GM19397 (cell line): ENCODE measurements around the gene CSPG4.
"Not testable (repeated sequence)": the region's sequence is repeated elsewhere in the genome, so short reads cannot be mapped to it uniquely, and the experiment has no call there.

ENCODE experiments used
- ATAC-seq: cut with Tn5 transposase; IDR thresholded peaks from one replicate; pipeline ENCODE4 v1.9.1; 2021; ENCODE audit warnings: mild to moderate bottlenecking, moderate library complexity; ENCODE audit not compliant: unreplicated experiment

The CSPG4 gene, protein sequence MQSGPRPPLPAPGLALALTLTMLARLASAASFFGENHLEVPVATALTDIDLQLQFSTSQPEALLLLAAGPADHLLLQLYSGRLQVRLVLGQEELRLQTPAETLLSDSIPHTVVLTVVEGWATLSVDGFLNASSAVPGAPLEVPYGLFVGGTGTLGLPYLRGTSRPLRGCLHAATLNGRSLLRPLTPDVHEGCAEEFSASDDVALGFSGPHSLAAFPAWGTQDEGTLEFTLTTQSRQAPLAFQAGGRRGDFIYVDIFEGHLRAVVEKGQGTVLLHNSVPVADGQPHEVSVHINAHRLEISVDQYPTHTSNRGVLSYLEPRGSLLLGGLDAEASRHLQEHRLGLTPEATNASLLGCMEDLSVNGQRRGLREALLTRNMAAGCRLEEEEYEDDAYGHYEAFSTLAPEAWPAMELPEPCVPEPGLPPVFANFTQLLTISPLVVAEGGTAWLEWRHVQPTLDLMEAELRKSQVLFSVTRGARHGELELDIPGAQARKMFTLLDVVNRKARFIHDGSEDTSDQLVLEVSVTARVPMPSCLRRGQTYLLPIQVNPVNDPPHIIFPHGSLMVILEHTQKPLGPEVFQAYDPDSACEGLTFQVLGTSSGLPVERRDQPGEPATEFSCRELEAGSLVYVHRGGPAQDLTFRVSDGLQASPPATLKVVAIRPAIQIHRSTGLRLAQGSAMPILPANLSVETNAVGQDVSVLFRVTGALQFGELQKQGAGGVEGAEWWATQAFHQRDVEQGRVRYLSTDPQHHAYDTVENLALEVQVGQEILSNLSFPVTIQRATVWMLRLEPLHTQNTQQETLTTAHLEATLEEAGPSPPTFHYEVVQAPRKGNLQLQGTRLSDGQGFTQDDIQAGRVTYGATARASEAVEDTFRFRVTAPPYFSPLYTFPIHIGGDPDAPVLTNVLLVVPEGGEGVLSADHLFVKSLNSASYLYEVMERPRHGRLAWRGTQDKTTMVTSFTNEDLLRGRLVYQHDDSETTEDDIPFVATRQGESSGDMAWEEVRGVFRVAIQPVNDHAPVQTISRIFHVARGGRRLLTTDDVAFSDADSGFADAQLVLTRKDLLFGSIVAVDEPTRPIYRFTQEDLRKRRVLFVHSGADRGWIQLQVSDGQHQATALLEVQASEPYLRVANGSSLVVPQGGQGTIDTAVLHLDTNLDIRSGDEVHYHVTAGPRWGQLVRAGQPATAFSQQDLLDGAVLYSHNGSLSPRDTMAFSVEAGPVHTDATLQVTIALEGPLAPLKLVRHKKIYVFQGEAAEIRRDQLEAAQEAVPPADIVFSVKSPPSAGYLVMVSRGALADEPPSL (N-terminal part only)

DNA sequence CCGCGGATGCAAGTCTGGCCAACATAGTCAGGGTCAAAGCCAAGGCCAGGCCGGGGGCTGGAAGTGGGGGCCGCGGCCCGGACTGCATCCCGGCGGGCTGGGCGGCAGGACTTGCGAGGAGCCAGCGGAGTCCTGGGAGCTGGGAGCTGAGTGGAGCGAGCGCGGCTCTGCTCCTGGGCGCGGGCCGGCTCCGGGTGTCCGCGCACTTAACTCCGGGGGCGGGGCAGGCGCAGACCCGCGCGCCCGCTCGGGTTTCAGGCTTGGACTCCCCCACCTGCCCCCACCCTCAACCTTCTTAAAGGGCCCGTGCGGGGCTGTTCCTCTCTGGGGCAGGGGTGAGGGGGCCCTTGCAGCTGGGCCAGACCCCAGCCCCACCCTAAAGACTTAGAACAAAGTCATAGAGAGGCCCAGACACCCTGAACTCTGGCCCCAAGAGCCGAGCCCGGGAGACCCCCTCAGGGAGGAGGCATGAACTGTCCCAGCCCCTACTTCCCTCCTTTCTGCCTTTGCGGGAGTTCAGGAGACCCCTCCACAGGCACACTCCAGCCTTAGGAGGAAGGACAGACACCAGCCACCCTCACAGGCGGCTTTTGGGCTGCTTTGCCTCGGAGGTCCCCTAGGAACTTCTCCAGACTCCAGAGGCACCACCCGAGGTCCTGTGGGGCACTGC is at the start of gene CSPG4:
Gene CSPG4 (minus strand): TSS at position 181 of the 670 bp plus-strand sequence. CDS start 93 bp downstream, at position 88.
- ATAC-seq, result no peak

DNA sequence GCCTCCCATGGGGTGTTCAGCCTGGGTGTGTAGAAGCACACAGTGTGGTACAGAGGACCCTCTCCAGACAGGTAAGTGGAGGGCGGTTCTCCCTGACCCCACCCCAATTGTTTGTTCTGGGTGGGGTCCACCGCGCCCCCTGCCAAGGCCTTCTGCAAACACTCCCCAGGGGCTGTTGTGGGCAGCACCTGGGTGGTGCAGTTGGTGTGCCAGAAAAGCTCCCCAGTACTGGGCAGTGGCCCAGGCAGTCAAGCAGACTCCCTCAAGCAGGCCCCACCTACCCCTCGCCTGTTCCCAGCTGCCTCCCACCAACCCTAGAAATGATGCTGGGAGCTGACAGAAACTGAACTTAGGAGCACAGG is 49.7 kb upstream of the CSPG4 start:
- ATAC-seq, result not testable (repeated sequence)

DNA sequence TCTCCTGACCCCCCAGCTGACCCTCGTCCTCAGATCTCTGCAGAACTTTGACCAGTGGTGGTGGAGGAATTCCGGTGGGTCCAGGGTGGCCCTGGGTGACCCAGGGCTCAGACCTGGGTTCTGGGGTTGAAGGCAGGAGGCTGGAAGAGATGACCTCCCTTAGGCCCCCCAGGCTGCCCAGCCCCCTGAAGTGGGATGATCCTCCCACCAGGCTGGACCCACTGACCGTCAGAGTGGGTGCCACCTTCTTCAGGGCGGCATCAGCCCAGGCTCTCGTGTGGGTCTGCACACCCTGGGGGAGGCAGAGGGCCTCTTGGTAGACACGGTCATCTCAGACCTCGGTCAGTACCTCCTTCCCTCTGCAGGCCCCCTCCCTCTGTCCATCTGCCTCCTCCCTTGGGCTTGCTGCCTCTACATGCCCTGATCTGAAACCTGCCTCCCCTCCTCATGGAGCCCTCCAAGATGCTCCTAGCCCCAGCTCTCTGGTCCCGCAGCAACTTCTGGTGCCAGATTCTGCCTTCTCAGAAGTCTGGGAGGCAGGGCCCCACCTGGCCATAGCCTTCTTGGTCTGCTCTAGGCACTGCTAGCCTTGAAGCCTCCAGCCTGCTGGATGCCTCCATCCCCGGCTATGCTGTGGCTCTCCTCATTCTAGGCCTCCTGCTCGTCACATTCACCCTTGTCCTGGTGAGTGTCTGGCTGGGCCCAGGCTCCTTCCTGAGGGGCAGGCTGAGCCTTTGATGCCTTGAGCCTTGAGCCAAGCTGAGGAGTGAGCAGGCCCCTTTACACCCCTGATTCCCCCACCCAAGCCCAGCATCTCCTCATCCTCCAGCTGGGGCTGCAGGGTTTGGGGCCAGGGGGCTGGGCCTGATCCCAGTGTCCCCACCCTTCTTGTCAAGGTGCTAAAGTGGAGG is 49.1 kb upstream of the CSPG4 start:
- ATAC-seq, result no peak

DNA sequence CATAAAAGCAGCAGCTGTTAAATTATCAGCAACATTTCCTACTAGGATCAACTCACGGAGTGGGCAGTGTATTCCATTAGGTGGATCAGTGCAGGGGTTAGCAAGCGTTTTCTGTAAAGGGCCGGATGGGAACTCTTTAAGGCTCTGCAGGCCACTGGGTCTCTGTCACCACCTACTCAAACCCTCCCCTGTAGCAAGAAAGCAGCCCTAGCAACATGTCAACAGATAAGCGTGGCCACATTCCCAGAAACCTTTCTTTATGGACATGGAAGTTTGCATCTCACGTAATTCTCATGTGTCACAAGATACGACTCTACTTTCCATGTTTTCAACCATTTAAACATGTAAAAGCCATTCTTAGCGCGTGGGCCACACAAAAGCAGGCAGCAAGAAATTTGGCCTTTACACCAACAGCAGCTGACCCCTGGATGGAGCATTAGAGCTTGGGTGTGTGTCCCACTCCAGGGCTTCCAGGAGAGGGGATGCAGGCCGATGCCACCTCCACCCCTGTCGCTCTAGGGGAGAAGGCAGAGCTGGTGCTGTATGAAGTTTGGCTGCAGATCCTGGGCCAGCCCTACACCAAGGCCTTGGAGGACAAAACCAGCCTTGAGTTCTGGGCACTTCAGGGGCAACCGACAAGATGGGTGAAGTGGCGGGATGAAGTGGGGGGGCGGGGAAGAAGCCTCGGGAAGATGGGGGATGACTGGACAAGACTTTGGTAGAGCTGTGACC is 48.2 kb upstream of the CSPG4 start:
- no peak for ATAC-seq

GRCh38 chr15:75760131-75760520 is 47.5 kb upstream of the CSPG4 start:
- not testable (repeated sequence) for ATAC-seq

- no peak for ATAC-seq
Observed at GRCh38 chr15:75759416-75760130, 46.9 kb upstream of the CSPG4 start.

GRCh38 chr15:75758071-75758872 is 45.6 kb upstream of the CSPG4 start:
- ATAC-seq, result peak; percentile 76

GRCh38 chr15:75754871-75755270 is 42.2 kb upstream of the CSPG4 start:
- not testable (repeated sequence) for ATAC-seq

- ATAC-seq, result no peak
Observed at GRCh38 chr15:75753145-75753544, 40.5 kb upstream of the CSPG4 start.

DNA sequence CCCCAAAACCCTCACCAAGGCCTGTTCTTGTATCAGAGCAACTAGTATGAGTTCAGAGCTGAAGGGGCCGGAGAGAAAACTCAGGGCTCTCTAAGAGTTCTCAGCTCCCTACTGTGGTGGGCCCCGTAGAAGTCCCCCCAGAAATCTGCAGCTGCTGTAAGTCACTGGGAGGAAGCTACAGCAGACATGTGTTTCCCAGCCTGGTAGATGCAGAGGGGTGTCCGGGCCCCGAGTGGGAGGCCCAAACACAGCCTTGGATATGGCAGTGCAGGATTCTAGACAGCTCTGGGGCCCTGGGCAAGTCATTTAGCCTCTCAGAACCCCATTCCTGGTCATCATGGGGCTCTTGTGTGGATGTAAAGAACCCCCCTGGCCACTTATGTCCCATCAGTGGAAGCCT is 39.2 kb upstream of the CSPG4 start:
- ATAC-seq, result no peak

DNA sequence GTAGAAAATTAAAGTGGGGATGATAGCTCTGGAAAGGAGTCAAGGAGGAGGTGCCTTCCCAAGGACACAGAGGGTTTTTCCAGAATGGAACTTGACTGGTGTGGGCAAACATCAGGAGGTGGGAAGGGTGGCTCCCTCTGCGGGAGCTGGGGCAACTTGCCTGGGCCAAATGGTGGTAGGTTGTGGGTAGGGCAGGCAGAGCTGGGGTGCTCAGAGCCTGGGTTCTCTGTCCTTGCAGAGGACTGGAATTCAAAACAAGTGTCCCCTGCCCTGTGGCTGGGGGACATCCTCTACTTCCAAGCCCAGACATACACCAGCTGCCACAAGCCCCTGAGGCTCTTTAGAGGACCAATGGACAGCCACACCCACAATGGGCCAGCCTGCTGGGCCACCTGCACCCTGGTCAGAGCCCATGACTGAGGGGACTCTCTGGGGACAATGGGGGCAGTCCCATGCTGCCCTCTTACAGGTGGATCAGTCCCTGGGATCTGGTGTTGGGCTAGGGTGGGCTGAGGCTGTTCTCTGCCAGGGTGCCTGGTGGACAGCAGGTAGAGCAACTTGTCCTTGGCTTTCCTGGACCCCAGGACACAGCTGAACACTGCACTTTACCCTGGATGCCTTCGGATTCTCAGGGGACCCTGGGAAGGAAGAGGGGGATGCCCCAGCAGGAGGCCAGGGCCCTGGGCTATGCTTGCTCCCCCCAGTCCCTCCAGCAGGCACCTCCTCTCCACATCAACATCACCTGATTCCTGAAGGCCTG is 38.6 kb upstream of the CSPG4 start:
- no peak for ATAC-seq

GRCh38 chr15:75750261-75751050 is 37.8 kb upstream of the CSPG4 start:
- ATAC-seq, result no peak

DNA sequence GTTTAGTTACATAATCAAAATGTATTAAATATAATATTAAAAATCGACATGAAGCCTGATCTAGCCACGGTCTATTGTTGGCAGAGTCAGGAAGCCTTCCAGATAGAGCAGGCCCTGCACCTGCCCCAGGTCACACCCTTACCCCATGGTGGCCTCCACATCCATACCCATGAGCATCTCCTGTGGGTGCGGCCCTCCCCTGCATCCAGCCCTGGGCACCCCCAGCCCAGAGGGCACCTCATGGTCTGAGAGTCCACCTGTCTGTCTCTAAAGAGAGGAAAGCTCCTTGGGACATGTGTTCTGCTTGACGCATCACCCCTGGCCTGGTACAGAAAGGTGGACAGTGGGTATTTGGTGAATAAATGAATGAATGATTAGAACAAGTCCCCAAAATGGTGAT is 37.2 kb upstream of the CSPG4 start:
- ATAC-seq, result no peak

DNA sequence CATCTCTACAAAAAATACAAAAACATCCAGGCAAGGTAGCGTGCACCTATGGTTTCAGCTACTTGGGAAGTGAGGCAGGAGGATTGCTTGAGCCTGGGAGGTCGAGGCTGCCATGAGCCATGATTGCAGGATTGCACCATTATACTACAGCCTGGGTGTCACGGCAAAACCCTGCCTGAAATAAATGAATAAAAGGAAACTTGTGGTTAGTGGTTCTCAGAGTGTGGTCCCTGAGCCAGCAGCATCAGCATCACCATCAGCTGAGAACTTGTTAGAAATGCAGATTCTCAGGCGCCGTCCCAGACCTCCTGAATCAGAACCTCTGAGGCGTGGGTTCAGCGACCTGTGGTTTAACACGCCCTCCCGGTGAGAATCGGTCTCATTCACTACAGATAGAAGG is 36.2 kb upstream of the CSPG4 start:
- ATAC-seq, result not testable (repeated sequence)

- ATAC-seq, result not testable (repeated sequence)
Observed at GRCh38 chr15:75747121-75747520, 34.5 kb upstream of the CSPG4 start.

DNA sequence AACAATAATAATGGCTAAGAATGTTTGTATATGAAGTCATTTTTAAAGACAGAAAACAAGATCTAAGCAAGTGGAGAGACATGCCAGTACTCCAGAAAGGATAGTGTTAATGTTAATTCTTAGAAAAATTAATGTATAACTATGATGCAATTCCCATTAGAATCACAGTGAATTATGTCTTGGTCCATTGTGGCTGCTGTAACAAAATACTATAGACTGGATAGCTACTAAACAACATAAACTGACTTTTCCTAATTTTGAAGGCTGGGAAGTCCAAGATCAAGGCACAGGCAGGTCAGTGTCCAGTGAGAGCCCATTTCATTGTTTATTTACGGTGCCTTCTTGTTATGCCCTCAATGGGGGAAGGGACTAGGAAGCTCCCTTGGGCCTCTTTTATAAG is 32.7 kb upstream of the CSPG4 start:
- no peak for ATAC-seq
